ES-I3 (cell line): ENCODE measurements around the gene RB1.

Experiments
- H3K36me3 ChIP-seq: 2 replicates; pipeline ENCODE4 v1.6.1; 2013; ENCODE audit warnings: mild to moderate bottlenecking, low read length, control low read depth, moderate library complexity; ENCODE audit not compliant: insufficient read depth
- H3K4me1 ChIP-seq: 2 replicates; pipeline ENCODE4 v1.6.1; 2013; ENCODE audit warnings: mild to moderate bottlenecking, control low read depth, low read length; ENCODE audit not compliant: insufficient read depth
- H3K9ac ChIP-seq: 2 replicates; pipeline ENCODE4 v1.6.1; 2013; ENCODE audit warnings: low read depth, mild to moderate bottlenecking, low read length, moderate library complexity
- H3K9me3 ChIP-seq: 2 replicates; pipeline ENCODE4 v1.6.1; 2013; ENCODE audit warnings: mild to moderate bottlenecking, low read length, moderate library complexity; ENCODE audit not compliant: control insufficient read depth, insufficient read depth

RB1 gene

DNA sequence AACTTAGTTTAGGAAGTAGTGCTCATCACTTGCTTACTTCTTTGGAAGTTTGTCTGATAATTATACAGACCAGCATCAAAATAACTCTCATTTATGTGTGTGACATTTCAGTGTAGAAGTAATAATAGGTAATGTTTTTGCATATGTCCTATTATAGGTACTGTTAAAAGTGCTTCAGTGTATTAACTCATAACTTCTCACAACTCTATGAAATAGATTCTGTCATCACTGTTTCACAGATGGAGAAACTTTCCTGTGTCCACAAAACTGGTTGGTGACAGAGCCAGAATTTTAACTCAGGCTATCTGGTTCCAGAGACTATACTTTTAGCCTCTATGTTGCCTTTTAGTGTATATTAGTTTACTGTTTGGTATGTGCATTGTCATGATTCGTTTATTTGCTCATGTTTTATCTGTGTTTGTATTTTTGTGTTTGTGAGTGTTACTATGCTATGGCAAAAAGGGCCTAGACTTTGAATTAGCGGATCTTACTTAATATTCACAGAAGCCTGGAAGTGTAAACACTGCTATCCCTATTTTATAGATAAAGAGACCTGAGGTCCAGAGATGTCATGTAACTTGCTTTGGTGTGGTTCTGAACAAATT lies 96.6 kb downstream of the RB1 start:
- Histone ChIP-seq H3K9me3 (no peaks in the 10 kb centered on the region), H3K4me1 (no peaks in the 10 kb centered on the region), H3K36me3 (no peaks in the 10 kb centered on the region; the same call in 1 of the 2 replicates), H3K9ac (no peak overlapping the region)

DNA sequence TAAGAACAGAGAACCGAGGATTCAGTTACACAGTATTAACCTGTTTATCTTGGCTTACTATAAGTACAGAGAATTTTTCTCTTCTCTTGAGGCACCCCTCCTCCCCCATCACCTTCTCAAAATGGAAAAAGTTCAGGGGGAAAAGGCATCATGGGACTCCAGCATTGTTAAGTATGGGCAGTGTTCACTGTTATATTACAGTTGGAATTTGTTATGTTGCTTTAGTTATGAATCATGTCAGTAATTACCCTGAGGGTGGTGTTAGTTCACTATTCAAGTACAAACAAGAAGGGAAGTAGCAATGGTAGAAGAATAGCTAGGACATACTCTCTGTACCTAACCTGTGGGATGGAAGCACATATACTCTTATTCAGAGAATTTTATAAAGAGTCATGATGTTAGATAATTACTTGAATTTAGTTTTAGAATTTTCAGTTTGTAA lies 97.3 kb downstream of the RB1 start:
- Histone ChIP-seq H3K4me1 (no peaks in the 10 kb centered on the region), H3K9ac (no peak overlapping the region), H3K36me3 (no peaks in the 10 kb centered on the region; the same call in 1 of the 2 replicates), H3K9me3 (no peaks in the 10 kb centered on the region)

DNA sequence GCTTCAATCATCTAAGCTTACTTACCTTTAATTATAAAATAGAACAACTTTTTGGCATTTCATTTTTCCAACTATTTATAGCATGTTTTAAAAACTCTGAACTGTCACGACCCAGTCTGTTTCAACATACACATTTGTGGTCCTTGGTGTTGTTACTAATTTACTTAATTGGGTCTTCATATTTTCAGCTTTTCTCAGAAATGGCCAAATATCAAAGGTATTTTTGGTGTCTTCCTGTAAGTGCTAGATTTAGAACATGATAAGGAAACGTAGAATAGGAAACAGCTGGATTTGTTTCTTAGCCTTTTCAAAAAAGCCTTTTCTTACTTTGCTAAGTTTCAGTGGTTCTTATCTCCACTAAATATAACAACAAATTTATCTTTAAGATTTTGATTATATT lies 97.9 kb downstream of the RB1 start:
- Histone ChIP-seq H3K4me1 (no peaks in the 10 kb centered on the region), H3K36me3 (no peaks in the 10 kb centered on the region; the same call in 1 of the 2 replicates), H3K9ac (no peak overlapping the region), H3K9me3 (no peaks in the 10 kb centered on the region)

DNA sequence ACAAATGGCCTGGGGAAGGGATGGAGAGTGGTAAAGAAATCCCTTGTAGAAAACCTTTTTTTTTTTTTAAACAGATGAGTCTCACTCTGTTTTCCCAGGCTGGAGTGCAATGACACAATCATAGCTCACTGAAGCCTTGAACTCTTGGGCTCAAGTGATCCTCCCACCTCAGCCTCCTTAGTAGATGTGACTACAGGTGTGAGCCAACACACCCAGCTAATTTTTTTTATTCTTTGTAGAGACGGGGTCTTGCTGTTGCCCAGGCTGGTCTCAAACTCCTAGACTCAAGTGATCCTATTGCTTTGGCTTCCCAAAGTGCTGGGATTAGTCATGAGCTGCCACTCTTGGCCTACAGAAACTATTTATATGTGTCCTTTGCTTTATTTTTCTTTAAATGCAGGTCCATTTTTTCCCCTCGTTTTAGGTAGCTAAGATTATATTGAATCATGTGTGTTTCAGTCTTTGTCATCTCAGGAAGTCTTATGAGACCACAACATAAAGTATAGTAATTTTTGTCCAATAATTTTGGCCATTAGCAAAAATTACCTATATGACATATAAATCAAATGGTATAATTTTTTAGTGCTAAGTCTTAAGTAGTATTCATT lies 98.9 kb downstream of the RB1 start:
- Histone ChIP-seq H3K4me1 (no peaks in the 10 kb centered on the region), H3K9ac (no peak overlapping the region), H3K9me3 (no peaks in the 10 kb centered on the region), H3K36me3 (no peaks in the 10 kb centered on the region; the same call in 1 of the 2 replicates)

DNA sequence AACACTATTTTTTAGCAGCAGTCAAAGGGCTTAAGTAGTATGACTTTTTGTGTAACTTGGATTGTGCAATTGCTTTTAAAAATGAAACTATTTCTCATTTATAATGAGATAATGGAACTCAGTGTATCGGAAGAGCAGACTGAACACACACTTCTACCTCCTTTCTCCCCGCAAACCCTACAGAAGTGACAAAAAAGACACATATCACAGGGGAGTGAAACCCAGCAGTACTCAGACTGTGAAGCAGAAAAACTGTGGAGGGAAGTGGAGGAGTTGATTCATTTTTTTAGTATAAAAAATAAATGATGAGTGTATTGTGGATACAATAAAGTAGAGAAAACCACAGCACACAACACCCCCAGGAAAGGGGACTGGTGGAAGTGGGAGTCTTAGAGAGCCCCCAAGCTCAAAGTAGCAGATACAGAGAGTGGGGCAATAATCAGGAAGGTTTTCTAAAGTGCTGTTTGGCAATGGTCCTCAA lies 99.6 kb downstream of the RB1 start:
- H3K4me1 ChIP-seq: no peaks in the 10 kb centered on the region
- no peaks in the 10 kb centered on the region for H3K9me3 ChIP-seq
- H3K36me3 ChIP-seq: no peaks in the 10 kb centered on the region; the same call in 1 of the 2 replicates
- no peak overlapping the region for H3K9ac ChIP-seq

DNA sequence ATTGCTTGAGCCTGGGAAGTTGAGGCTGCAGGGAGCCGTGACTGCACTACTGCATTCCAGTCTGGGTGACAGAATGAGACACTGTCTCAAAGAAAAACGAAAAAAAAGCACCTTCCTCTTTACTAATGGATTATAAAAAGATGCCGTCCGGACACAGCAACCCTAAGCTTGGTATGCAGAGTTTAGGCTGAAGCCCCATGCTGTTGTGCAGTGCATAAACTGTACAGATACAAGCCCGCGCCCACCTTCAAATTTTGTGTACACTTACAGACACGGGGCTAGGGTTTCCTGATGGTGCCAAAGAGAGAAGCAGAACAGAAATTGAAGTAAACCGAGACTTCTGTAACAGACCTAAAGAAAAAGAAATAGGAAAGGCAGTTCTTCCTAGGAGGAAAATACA lies 100.4 kb downstream of the RB1 start:
- Histone ChIP-seq H3K36me3 (no peaks in the 10 kb centered on the region; the same call in 1 of the 2 replicates), H3K4me1 (no peaks in the 10 kb centered on the region), H3K9me3 (no peaks in the 10 kb centered on the region), H3K9ac (no peak overlapping the region)

DNA sequence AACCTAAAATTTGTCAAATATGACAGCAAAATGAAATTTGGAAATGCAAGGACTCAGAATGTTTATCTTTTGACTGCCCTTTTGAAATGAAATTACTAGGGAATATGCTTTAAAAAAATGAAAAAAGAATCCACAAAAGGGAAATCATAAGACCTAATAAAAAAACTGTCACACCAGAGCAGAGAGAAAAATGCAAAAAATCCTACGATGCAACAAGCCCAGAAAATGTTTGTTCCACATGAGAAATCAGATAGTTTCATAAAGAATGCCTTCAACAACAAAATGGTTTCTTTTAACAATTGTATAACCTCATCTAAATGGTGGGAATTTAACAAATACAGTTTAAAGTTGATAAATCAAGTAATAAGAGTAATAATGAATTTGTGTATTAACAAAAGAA lies 101.4 kb downstream of the RB1 start:
- H3K9me3 ChIP-seq: no peaks in the 10 kb centered on the region
- H3K36me3 ChIP-seq: no peaks in the 10 kb centered on the region; the same call in 1 of the 2 replicates
- H3K9ac ChIP-seq: no peak overlapping the region
- no peaks in the 10 kb centered on the region for H3K4me1 ChIP-seq

DNA sequence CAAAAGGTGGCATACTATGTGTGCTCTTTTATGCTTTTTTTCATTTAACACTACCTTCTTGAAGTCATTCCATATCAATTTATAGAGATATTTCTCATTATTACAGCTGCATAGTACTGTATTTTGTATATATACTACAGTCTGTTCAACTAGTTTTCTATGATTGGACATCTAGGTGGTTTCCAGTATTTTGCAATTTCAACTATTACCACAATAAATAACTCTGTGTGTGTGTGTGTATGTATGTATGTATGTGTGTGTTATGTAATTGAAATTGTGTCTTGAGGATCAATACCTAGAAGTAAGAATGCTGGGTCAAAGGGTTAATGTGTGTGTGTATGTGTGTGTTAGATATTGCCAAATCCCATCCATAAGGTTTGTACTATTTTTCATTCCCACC lies 102.3 kb downstream of the RB1 start:
- H3K4me1 ChIP-seq: peaks cover 3% of the 10 kb centered on the region; the same call in 1 of the 2 replicates

DNA sequence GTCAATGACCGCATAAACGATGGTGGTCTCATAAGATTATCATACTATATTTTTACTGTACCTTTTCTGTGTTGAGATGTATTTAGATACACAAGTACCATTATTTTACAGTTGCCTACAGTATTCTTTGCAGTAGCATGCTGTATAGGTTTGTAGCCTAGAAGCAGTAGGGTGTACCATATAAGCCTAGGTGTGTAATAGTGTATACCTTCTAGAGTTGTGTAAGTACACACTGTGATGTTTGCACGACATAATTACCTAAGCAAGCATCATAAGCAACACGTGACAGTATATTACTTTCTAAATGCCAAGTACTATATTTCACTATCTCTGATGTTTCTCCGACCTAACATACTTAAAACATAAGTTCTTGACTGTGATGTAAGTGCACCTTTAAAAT lies 106.6 kb downstream of the RB1 start:
- peaks cover 3% of the 10 kb centered on the region; the same call in 1 of the 2 replicates for H3K4me1 ChIP-seq
- no peaks in the 10 kb centered on the region for H3K9me3 ChIP-seq
- H3K36me3 ChIP-seq: no peaks in the 10 kb centered on the region; the same call in 1 of the 2 replicates
- peak overlapping the region; percentile 13; the same call in 1 of the 2 replicates for H3K9ac ChIP-seq

More for the DNA sequence above, 102.3 kb downstream of the RB1 start:
- Histone ChIP-seq H3K9ac (no peak overlapping the region), H3K9me3 (no peaks in the 10 kb centered on the region), H3K36me3 (no peaks in the 10 kb centered on the region; the same call in 1 of the 2 replicates)

DNA sequence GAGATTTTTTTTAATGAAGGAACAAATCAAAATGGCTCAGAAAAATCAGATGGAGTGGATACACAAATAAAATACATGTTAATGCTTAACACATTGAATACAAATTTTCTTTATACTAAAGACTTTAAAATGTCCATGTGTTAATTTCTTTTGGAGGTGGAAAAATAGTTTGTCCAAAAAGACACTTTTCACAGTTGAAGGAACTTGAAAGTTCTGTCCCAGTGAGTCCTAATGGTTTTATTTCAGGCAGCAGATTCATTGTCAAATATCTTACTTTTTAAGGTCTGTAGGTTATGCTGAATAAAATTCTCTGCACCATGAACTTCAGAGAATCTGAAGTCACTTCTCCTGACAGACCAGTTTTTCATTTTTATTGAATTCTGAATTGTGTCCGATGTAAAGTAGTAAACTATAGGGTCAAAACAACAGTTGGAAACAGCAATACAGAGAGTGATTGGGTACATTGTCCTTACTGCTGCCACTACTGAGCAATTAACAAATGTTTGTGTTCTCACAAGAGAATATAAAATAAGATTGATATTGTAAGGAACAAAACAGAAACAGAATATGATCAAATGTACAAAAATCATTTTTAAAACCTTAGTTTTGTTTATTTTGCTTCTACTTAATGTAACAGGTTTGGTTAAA lies 107.7 kb downstream of the RB1 start:
- Histone ChIP-seq H3K36me3 (no peaks in the 10 kb centered on the region; the same call in 1 of the 2 replicates), H3K9ac (peak overlapping the region; percentile 70), H3K4me1 (peaks cover 3% of the 10 kb centered on the region; the same call in 1 of the 2 replicates), H3K9me3 (no peaks in the 10 kb centered on the region)

DNA sequence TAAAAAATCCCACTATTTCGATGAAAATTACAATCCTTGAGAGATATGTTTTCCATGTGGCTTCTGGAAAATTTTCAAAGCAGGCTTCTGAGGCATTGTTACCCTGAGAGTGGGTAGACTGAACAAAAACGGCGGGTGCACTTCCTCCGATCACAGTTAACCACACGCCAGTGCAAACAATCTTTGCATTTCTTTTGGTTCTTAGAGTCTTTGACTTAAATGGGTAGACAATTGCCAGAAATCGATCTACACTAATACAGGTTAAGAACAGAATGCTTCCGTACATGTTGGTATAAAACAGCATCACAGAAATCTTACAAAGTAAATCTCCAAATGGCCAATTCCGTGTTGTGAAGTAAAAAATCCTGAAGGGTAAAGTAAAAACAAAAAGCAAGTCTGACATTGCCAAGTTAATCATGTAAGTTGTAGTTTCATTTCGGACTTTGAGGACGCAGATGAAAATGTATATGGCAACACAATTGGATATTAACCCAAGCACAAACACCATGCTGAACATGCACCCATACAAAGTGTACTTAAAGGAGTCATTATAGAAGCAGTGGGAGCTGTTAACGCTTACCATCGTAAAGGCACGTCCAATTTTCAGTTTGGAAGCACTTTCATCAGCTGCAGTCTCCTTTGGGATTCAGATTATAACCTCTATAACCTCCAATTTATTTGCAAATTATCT lies 108.4 kb downstream of the RB1 start:
- H3K9ac ChIP-seq: peak overlapping the region; percentile 70
- no peaks in the 10 kb centered on the region for H3K9me3 ChIP-seq
- no peaks in the 10 kb centered on the region; the same call in 1 of the 2 replicates for H3K36me3 ChIP-seq
- H3K4me1 ChIP-seq: peaks cover 3% of the 10 kb centered on the region; the same call in 1 of the 2 replicates

DNA sequence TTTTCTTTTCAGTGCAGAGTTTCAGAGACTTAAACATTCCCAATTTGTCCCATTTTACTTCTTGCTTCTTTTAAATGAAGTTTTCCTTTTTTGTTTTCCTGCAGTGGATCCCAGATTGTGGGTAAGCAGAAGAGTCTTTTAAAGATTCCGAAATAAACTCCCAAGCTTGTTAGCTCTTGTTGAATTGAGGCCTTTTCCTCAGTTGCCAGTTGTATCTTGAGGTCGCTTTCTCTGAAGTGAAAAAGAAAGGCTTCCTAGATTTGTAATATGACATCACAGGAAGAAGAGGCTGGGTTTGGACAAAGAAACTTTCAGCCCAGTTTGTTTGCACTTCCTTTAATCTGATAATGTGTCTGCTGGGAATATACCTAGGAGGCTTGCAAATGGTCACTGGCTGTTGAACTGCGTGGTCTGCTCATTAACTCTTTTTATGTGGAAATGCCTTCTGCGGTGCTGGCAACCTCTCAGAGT lies 109.4 kb downstream of the RB1 start, which contains the start of gene LPAR6:
Gene LPAR6 (minus strand): TSS at position 233 of the 471 bp plus-strand sequence. CDS start 690 bp downstream, outside the sequence.
- Histone ChIP-seq H3K9me3 (no peaks in the 10 kb centered on the region), H3K4me1 (peaks cover 3% of the 10 kb centered on the region; the same call in 1 of the 2 replicates), H3K9ac (peak within 1 kb of the TSS; percentile 70), H3K36me3 (no peaks in the 10 kb centered on the region; the same call in 1 of the 2 replicates)

DNA sequence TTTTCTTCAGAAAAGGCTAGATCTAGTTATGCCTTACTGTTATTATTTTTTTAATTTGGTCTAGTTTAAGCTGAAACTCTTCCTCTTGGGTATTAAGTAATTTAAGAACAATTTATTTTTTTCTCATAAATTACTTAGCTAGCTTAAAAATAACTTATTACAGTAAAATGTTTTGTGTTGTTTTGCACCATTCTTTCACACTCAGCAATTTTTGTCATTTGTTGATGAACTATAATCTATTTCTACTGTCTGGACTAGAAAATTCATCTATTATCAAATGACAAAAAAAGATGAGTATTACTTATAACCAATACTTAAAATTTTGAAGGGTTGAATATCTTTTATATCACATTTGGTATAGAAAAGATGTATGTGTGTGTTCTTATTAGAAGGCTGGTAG lies 111.0 kb downstream of the RB1 start:
- no peak overlapping the region for H3K9ac ChIP-seq
- no peaks in the 10 kb centered on the region; the same call in 1 of the 2 replicates for H3K36me3 ChIP-seq
- no peaks in the 10 kb centered on the region for H3K9me3 ChIP-seq
- peaks cover 3% of the 10 kb centered on the region; the same call in 1 of the 2 replicates for H3K4me1 ChIP-seq

DNA sequence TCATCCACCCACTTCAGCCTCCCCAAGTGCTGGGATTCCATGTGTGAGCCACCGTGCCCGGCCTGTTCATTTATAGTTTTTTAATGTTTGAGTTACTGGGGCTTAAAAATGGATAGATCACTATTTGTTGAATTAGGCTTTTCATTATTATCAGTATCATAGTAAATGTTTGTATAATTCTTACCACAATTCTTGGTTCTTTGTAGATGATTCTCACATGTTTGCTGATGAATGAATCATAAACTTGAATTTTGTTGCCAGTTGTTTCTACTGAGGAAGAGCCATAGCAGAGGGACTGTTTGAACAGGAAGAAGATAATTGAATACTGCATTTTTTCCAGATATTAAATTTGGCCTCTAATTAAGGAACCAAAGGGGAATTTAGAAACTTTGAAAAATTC lies 112.0 kb downstream of the RB1 start:
- Histone ChIP-seq H3K9me3 (no peaks in the 10 kb centered on the region), H3K4me1 (no peaks in the 10 kb centered on the region), H3K36me3 (no peaks in the 10 kb centered on the region; the same call in 1 of the 2 replicates), H3K9ac (no peak overlapping the region)
